ENCODE results near the gene CNBP.

GRCh38 chr3:129131465-129132088, 52.1 kb downstream of the CNBP start:
- TF ChIP-seq CTCF (IDR thresholded peaks at IDR 0.05) (no peak), POLR2A (IDR thresholded peaks at IDR 0.05) (no peak)

All from Peyer's patch (tissue), 4 donors.